SH-SY5Y (cell line): ENCODE data around the gene XPR1.

Source experiments
- GATA2 ChIP-seq: IDR thresholded peaks from 2 replicates; pipeline ENCODE4 v1.6.1; 2011; ENCODE audit warnings: mild to moderate bottlenecking, low read depth, low read length
- GATA3 ChIP-seq: IDR thresholded peaks from 2 replicates; pipeline ENCODE4 v1.6.1; 2011; ENCODE audit warnings: low read depth, mild to moderate bottlenecking, low read length, moderate library complexity

GRCh38 chr1:180842052-180842451 lies 210.2 kb downstream of the XPR1 start:
- TF ChIP-seq GATA3 (no peak), GATA2 (no peak)
